ENCODE data around the gene SARNP. TPM values are rescaled to one million over a fixed set of nuclear protein-coding genes. Genes with fewer than 3 reads are reported as not detected.

The SARNP gene
- polyA plus RNA-seq, 2 of the 4 experiments (the other 2 are of a cell fraction): 123 to 198 TPM

- no peak overlapping the region for H3K4me3 ChIP-seq
- H3K9me3 ChIP-seq: no peaks in the 10 kb centered on the region
- ChIA-PET CTCF (interaction anchor here (0.6 to 12.3 kb wide), 22 partner anchors 8 to 533 kb away, joined by 3 to 139 read pairs (median 6); partner anchors contain the start of genes CD63, GDF11 and ITGA7), POLR2A (interaction anchor here (1.5 to 1.9 kb wide), 2 partner anchors 8 to 40 kb away, joined by 7 to 11 read pairs; partner anchors contain the start of gene CD63)
- peak overlapping the region; percentile 35; the same call in 2 of the 3 replicates for H3K4me2 ChIP-seq
- TF ChIP-seq ZFP36 (IDR thresholded peaks at IDR 0.05; ENCODE audit: borderline replicate concordance, partially characterized antibody) (no peak), BHLHE40 (IDR thresholded peaks at IDR 0.05; ENCODE audit: low read depth, low read length) (no peak), ATOH8 (CRISPR knock-in tag; IDR thresholded peaks at IDR 0.05; ENCODE audit: low read depth) (no peak), RCOR1 (IDR thresholded peaks at IDR 0.05; ENCODE audit: low read depth, low read length) (no peak), FOXS1 (CRISPR knock-in tag; IDR thresholded peaks at IDR 0.05) (no peak), NR3C1 (IDR thresholded peaks at IDR 0.05) (no peak)
- TF ChIP-seq, protein P1, sequence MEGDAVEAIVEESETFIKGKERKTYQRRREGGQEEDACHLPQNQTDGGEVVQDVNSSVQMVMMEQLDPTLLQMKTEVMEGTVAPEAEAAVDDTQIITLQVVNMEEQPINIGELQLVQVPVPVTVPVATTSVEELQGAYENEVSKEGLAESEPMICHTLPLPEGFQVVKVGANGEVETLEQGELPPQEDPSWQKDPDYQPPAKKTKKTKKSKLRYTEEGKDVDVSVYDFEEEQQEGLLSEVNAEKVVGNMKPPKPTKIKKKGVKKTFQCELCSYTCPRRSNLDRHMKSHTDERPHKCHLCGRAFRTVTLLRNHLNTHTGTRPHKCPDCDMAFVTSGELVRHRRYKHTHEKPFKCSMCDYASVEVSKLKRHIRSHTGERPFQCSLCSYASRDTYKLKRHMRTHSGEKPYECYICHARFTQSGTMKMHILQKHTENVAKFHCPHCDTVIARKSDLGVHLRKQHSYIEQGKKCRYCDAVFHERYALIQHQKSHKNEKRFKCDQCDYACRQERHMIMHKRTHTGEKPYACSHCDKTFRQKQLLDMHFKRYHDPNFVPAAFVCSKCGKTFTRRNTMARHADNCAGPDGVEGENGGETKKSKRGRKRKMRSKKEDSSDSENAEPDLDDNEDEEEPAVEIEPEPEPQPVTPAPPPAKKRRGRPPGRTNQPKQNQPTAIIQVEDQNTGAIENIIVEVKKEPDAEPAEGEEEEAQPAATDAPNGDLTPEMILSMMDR (IDR thresholded peaks at IDR 0.05): no peak
- no peak for FAIRE-seq
- no peak for DNase-seq (ENCODE audit: low read depth in 1 of 2, low spot score in 1 of 2)
- peak in 1 of 2 experiments; percentile 2; a peak in 3 of 6 replicates for ATAC-seq
- 90% methylated on average over 14 of the region's 14 CpGs for WGBS (ENCODE audit: missing lambda C conversion rate)
- peak overlapping the region in 1 of 2 experiments; percentile 67; a peak in 3 of 6 replicates for H3K27ac ChIP-seq
- H3K4me1 ChIP-seq: peaks cover 63% of the 10 kb centered on the region
Observed at GRCh38 chr12:55721601-55722213, 95.8 kb downstream of the SARNP start.

- Histone ChIP-seq H3K27ac (peak overlapping the region; percentile 1 to 67; a peak in 4 of 6 replicates), H3K4me3 (no peak overlapping the region), H3K4me1 (peaks cover 59% of the 10 kb centered on the region), H3K4me2 (peak overlapping the region; percentile 35), H3K9me3 (no peaks in the 10 kb centered on the region)
- FAIRE-seq: no peak
- peak; percentile 57 to 80 for DNase-seq (ENCODE audit: low read depth in 1 of 2, low spot score in 1 of 2)
- TF ChIP-seq SREBF2 (IDR thresholded peaks at IDR 0.05) (no peak), SMC3 (IDR thresholded peaks at IDR 0.05) (peak; percentile 64), TFCP2L1 (CRISPR knock-in tag; IDR thresholded peaks at IDR 0.05) (no peak), CEBPB (IDR thresholded peaks at IDR 0.05) (no peak), HDAC2 (IDR thresholded peaks at IDR 0.05) (no peak), POLR2A (IDR thresholded peaks at IDR 0.05; ENCODE audit: low read length) (no peak), HOXB13 (CRISPR knock-in tag; IDR thresholded peaks at IDR 0.05; ENCODE audit: low read depth) (no peak), FOSL2 (IDR thresholded peaks at IDR 0.05) (no peak), FOSL2 (CRISPR knock-in tag; IDR thresholded peaks at IDR 0.05) (no peak), JUN (IDR thresholded peaks at IDR 0.05) (0 out of 5 replicates have a peak, but pooled peaks of 1 of the 2 experiments have one; percentile 22), NFE2L2 (conservative IDR thresholded peaks at IDR 0.05; ENCODE audit: low read length) (no peak), RAD21 (conservative IDR thresholded peaks at IDR 0.05 in 1 of 2, IDR thresholded peaks at IDR 0.05 in 1 of 2) (peak; percentile 75 to 79), MAFK (IDR thresholded peaks at IDR 0.05; ENCODE audit: partially characterized antibody) (no peak)
- TF ChIP-seq, protein P1 (IDR thresholded peaks at IDR 0.05): peak; percentile 70
- TF ChIP-seq, protein P2, sequence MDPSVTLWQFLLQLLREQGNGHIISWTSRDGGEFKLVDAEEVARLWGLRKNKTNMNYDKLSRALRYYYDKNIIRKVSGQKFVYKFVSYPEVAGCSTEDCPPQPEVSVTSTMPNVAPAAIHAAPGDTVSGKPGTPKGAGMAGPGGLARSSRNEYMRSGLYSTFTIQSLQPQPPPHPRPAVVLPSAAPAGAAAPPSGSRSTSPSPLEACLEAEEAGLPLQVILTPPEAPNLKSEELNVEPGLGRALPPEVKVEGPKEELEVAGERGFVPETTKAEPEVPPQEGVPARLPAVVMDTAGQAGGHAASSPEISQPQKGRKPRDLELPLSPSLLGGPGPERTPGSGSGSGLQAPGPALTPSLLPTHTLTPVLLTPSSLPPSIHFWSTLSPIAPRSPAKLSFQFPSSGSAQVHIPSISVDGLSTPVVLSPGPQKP (IDR thresholded peaks at IDR 0.05; ENCODE audit: low read depth, low read length): no peak
- 28% methylated on average over 8 of the region's 9 CpGs for WGBS (ENCODE audit: missing lambda C conversion rate)
- POLR2A ChIA-PET: interaction anchor here (1.5 to 1.9 kb wide), 2 partner anchors 9 to 39 kb away, joined by 7 to 11 read pairs; partner anchors contain the start of gene CD63
- ATAC-seq: peak; percentile 72 to 78
- CTCF ChIA-PET: interaction anchor here (0.6 to 12.3 kb wide), 20 partner anchors 9 to 532 kb away, joined by 3 to 139 read pairs (median 6); partner anchors contain the start of genes CD63, GDF11 and ITGA7
Observed at GRCh38 chr12:55720894-55721444, 96.6 kb downstream of the SARNP start.
